ENCODE results near the gene SPEN. TPM values are rescaled to one million over a fixed set of nuclear protein-coding genes. Genes with fewer than 3 reads are reported as not detected.
"Not testable (repeated sequence)": the region's sequence is repeated elsewhere in the genome, so short reads cannot be mapped to it uniquely, and the experiment has no call there.

Gene SPEN
- total RNA-seq, 1 experiment from 2014 or later: 48.3 TPM

DNA sequence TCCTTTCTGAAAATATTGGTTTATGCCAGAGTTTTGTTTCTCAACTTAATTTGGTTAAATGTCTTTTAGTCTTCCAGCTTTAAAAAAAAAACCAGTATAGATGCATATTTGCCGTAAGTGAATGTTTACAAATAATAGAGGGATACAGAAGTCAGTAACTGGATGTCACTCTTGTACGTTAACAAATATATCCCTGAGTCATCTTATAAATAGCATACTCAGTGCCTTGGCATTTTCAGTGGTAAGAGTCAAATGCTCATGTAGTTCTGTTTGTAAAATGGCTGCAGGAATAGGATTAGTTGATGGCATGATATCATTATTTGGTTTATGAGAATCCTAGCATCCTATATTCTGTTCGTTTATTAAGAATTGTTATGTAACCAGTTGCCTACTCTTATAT, 55.4 kb downstream of the SPEN start:
- H3K27ac Mint-ChIP-seq (ENCODE audit: unreplicated experiment): no peak overlapping the region
- DNase-seq: no peak

DNA sequence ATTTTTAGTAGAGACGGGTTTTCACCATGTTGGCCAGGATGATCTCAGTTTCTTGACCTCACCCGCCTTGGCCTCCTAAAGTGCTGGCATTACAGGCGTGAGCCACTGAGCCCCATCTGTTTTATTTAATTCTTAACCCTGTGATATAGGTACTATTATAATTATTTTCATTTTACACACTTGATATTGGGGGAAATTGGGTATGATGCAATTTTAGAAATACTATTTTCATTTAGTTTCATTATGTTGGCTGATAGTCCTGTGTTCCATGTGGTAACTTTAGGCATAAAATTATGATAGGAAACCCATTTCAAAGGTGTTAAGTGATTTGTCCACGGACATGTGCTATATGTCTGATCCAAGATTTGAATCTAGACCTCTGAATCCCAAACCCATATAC, 61.1 kb downstream of the SPEN start:
- CTCF ChIA-PET: no interaction called here
- Mint-ChIP-seq H3K4me1 (ENCODE audit: low read depth, unreplicated experiment) (no peaks in the 10 kb centered on the region), H3K4me3 (ENCODE audit: low read depth, unreplicated experiment) (no peak overlapping the region), H3K36me3 (ENCODE audit: insufficient read depth, unreplicated experiment) (peaks cover 23% of the 10 kb centered on the region), H3K9me3 (ENCODE audit: low read depth, unreplicated experiment) (no peaks in the 10 kb centered on the region), H3K27ac (ENCODE audit: unreplicated experiment) (no peak overlapping the region), H3K27me3 (ENCODE audit: unreplicated experiment) (no peaks in the 10 kb centered on the region)
- BruUV-seq (replicated peaks): no TSS peak
- intact Hi-C loops (cut with micrococcal nuclease; ENCODE audit: unreplicated experiment): no loop called here
- no peak for DNase-seq
- TF ChIP-seq, protein P1, sequence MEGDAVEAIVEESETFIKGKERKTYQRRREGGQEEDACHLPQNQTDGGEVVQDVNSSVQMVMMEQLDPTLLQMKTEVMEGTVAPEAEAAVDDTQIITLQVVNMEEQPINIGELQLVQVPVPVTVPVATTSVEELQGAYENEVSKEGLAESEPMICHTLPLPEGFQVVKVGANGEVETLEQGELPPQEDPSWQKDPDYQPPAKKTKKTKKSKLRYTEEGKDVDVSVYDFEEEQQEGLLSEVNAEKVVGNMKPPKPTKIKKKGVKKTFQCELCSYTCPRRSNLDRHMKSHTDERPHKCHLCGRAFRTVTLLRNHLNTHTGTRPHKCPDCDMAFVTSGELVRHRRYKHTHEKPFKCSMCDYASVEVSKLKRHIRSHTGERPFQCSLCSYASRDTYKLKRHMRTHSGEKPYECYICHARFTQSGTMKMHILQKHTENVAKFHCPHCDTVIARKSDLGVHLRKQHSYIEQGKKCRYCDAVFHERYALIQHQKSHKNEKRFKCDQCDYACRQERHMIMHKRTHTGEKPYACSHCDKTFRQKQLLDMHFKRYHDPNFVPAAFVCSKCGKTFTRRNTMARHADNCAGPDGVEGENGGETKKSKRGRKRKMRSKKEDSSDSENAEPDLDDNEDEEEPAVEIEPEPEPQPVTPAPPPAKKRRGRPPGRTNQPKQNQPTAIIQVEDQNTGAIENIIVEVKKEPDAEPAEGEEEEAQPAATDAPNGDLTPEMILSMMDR (IDR thresholded peaks at IDR 0.05; ENCODE audit: unreplicated experiment): no peak

More for the DNA sequence above, 55.4 kb downstream of the SPEN start:
- CTCF ChIA-PET: interaction anchor here (0.6 to 1.2 kb wide), 2 partner anchors 37 to 117 kb away, joined by 4 to 6 read pairs; no protein-coding TSS in a partner anchor
- no TSS peak for BruUV-seq (replicated peaks)
- Mint-ChIP-seq H3K36me3 (ENCODE audit: insufficient read depth, unreplicated experiment) (peaks cover 5% of the 10 kb centered on the region), H3K27me3 (ENCODE audit: unreplicated experiment) (no peaks in the 10 kb centered on the region), H3K4me1 (ENCODE audit: low read depth, unreplicated experiment) (peaks cover 7% of the 10 kb centered on the region), H3K9me3 (ENCODE audit: low read depth, unreplicated experiment) (no peaks in the 10 kb centered on the region), H3K4me3 (ENCODE audit: low read depth, unreplicated experiment) (no peak overlapping the region)
- intact Hi-C loops (cut with micrococcal nuclease; ENCODE audit: unreplicated experiment): loop anchor here (5.0 kb wide), 1 partner anchor 51 kb away; no protein-coding TSS in a partner anchor
- TF ChIP-seq, protein P1 (IDR thresholded peaks at IDR 0.05; ENCODE audit: unreplicated experiment): no peak

DNA sequence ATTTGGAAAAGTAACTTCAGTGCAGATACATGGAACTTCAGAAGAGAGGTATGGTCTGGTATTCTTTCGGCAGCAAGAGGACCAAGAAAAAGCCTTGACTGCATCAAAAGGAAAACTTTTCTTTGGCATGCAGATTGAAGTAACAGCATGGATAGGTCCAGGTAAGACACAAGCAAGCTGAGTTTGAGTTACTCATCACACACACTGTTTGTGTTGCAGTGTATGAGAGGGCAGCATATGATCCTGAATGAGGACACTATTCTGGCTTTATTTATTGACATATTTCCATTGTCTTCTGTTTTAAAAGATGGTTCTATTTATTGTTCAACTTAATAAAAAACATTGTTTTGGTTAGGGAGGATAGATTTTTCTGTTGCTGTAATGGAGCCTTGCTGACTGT, 63.6 kb downstream of the SPEN start:
- no peak overlapping the region for H3K4me3 Mint-ChIP-seq (ENCODE audit: low read depth, unreplicated experiment)

DNA sequence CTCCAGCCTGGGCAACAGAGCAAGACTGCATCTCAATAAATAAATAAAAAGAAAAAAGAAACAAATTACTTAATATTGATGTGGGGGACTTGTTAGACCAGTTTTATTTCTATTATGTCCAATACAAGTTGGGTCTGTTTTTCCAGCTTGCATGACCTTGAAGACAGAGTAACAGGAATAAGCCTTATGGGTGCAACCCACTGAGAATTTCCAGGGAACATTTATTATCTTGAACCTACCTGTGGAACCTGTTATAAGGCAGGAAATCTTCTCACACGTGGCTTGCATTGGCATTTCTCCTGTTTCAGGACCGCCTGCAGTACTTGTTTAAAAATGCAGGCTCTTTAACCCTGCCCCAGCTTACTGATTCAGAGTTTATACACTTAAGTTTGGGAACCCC, 64.4 kb downstream of the SPEN start:
- BruUV-seq (replicated peaks): no TSS peak
- H3K4me1 Mint-ChIP-seq (ENCODE audit: low read depth, unreplicated experiment): no peaks in the 10 kb centered on the region
- intact Hi-C loops (cut with micrococcal nuclease; ENCODE audit: unreplicated experiment): loop anchor here (10.0 kb wide), 1 partner anchor 117 kb away; no protein-coding TSS in a partner anchor
- H3K27me3 Mint-ChIP-seq (ENCODE audit: unreplicated experiment): no peaks in the 10 kb centered on the region
- H3K9me3 Mint-ChIP-seq (ENCODE audit: low read depth, unreplicated experiment): no peaks in the 10 kb centered on the region
- H3K27ac Mint-ChIP-seq (ENCODE audit: unreplicated experiment): no peak overlapping the region
- peaks cover 28% of the 10 kb centered on the region for H3K36me3 Mint-ChIP-seq (ENCODE audit: insufficient read depth, unreplicated experiment)
- TF ChIP-seq, protein P1 (IDR thresholded peaks at IDR 0.05; ENCODE audit: unreplicated experiment): no peak
- H3K4me3 Mint-ChIP-seq (ENCODE audit: low read depth, unreplicated experiment): no peak overlapping the region
- no peak for DNase-seq
- CTCF ChIA-PET: no interaction called here

More for the DNA sequence above, 63.6 kb downstream of the SPEN start:
- Mint-ChIP-seq H3K36me3 (ENCODE audit: insufficient read depth, unreplicated experiment) (peaks cover 21% of the 10 kb centered on the region), H3K9me3 (ENCODE audit: low read depth, unreplicated experiment) (no peaks in the 10 kb centered on the region), H3K4me1 (ENCODE audit: low read depth, unreplicated experiment) (no peaks in the 10 kb centered on the region), H3K27me3 (ENCODE audit: unreplicated experiment) (no peaks in the 10 kb centered on the region), H3K27ac (ENCODE audit: unreplicated experiment) (no peak overlapping the region)
- no TSS peak for BruUV-seq (replicated peaks)
- intact Hi-C loops (cut with micrococcal nuclease; ENCODE audit: unreplicated experiment): loop anchor here (10.0 kb wide), 1 partner anchor 116 kb away; no protein-coding TSS in a partner anchor
- TF ChIP-seq, protein P1 (IDR thresholded peaks at IDR 0.05; ENCODE audit: unreplicated experiment): no peak
- CTCF ChIA-PET: no interaction called here
- DNase-seq: no peak

DNA sequence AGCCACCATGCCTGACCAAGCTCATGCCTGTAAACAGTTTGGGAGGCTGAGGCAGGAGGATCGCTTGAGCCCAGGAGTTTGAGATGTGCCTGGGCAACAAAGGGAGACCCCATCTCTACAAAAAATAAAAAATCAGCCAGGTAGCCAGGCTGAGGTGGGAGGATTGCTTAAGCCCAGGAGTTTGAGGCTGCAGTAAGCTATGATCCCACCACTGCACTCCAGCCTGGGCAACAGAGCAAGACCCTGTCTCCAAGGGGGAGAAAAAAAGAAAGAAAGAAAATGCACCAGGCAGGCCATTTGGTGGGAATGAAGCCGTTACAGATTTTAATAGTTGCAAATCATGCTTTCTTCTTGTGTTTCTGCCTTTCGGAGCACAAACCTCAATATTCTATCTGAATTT, 66.1 kb downstream of the SPEN start:
- not testable (repeated sequence) for H3K27me3 Mint-ChIP-seq (ENCODE audit: unreplicated experiment); H3K27ac Mint-ChIP-seq (ENCODE audit: unreplicated experiment)
- intact Hi-C loops (cut with micrococcal nuclease; ENCODE audit: unreplicated experiment): loop anchor here (10.0 kb wide), 1 partner anchor 119 kb away; no protein-coding TSS in a partner anchor

More for the DNA sequence above, 66.1 kb downstream of the SPEN start:
- H3K4me1 Mint-ChIP-seq (ENCODE audit: low read depth, unreplicated experiment); BruUV-seq (replicated peaks); H3K4me3 Mint-ChIP-seq (ENCODE audit: low read depth, unreplicated experiment); H3K9me3 Mint-ChIP-seq (ENCODE audit: low read depth, unreplicated experiment); CTCF ChIA-PET; DNase-seq: not testable (repeated sequence)
- H3K36me3 Mint-ChIP-seq (ENCODE audit: insufficient read depth, unreplicated experiment): peaks cover 31% of the 10 kb centered on the region
